ENCODE results near the gene ZNF236. TPM values are rescaled to one million over a fixed set of nuclear protein-coding genes. Genes with fewer than 3 reads are reported as not detected.
A peak's percentile ranks its signal among the peaks of the same experiment; 100 is the strongest.

ZNF236 gene
- total RNA-seq, 2 experiments from 2014 or later = 25.7 to 27.9 TPM

- Histone ChIP-seq H3K36me3 (ENCODE audit: insufficient read depth, low read length) (peaks cover 53% of the 10 kb centered on the region), H3K27ac (ENCODE audit: low read depth in 1 of 2, low read length in 2 of 2) (no peak overlapping the region), H3K9me3 (ENCODE audit: control insufficient read depth in 1 of 2, insufficient read depth in 1 of 2, low read length in 2 of 2) (no peaks in the 10 kb centered on the region), H3K4me3 (ENCODE audit: low read length) (no peak overlapping the region), H3K27me3 (ENCODE audit: control insufficient read depth in 1 of 2, insufficient read depth in 2 of 2, low read length in 2 of 2) (no peaks in the 10 kb centered on the region), H3K4me1 (ENCODE audit: insufficient read depth, low read length) (peaks cover 2% of the 10 kb centered on the region)
- Mint-ChIP-seq H3K4me3 (no peak overlapping the region), H3K9me3 (no peaks in the 10 kb centered on the region), H3K4me1 (ENCODE audit: low read depth) (peaks cover 28% of the 10 kb centered on the region), H3K27ac (no peak overlapping the region), H3K27me3 (no peaks in the 10 kb centered on the region), H3K36me3 (ENCODE audit: low read depth) (peaks cover 3% of the 10 kb centered on the region)
- no peak for TF ChIP-seq CTCF (IDR thresholded peaks at IDR 0.05)
- intact Hi-C loops (cut with DNase I, micrococcal nuclease) = no loop called here
- no peak for DNase-seq
- no peak for ATAC-seq (ENCODE audit: poor library complexity)
- ChIA-PET POLR2A (interaction anchor here (1.2 kb wide), 1 partner anchor 9 kb away, joined by 3 read pairs; no protein-coding TSS in a partner anchor), CTCF (no interaction called here)
Measured at GRCh38 chr18:76959605-76960004, 137.2 kb downstream of the ZNF236 start.

GRCh38 chr18:76960528-76961035 lies 138.2 kb downstream of the ZNF236 start:
- Mint-ChIP-seq H3K9me3 (no peaks in the 10 kb centered on the region), H3K4me1 (ENCODE audit: low read depth) (peaks cover 36% of the 10 kb centered on the region), H3K36me3 (ENCODE audit: low read depth) (no peaks in the 10 kb centered on the region), H3K27me3 (no peaks in the 10 kb centered on the region), H3K4me3 (no peak overlapping the region), H3K27ac (no peak overlapping the region)
- Histone ChIP-seq H3K4me1 (ENCODE audit: insufficient read depth, low read length) (peaks cover 2% of the 10 kb centered on the region), H3K4me3 (ENCODE audit: low read length) (no peak overlapping the region), H3K27ac (ENCODE audit: low read depth in 1 of 2, low read length in 2 of 2) (no peak overlapping the region), H3K9me3 (ENCODE audit: control insufficient read depth in 1 of 2, insufficient read depth in 1 of 2, low read length in 2 of 2) (no peaks in the 10 kb centered on the region), H3K27me3 (ENCODE audit: control insufficient read depth in 1 of 2, insufficient read depth in 2 of 2, low read length in 2 of 2) (no peaks in the 10 kb centered on the region), H3K36me3 (ENCODE audit: insufficient read depth, low read length) (peaks cover 55% of the 10 kb centered on the region)
- ChIA-PET POLR2A (no interaction called here), CTCF (no interaction called here)
- no peak for TF ChIP-seq CTCF (IDR thresholded peaks at IDR 0.05)
- ATAC-seq (ENCODE audit: poor library complexity) = no peak
- intact Hi-C loops (cut with DNase I, micrococcal nuclease) = no loop called here
- DNase-seq = no peak

GRCh38 chr18:76962851-76963250 lies 140.5 kb downstream of the ZNF236 start:
- Mint-ChIP-seq H3K36me3 (ENCODE audit: low read depth) (no peaks in the 10 kb centered on the region), H3K27me3 (no peaks in the 10 kb centered on the region), H3K4me1 (ENCODE audit: low read depth) (peaks cover 36% of the 10 kb centered on the region), H3K4me3 (no peak overlapping the region), H3K27ac (peak overlapping the region; percentile 19), H3K9me3 (no peaks in the 10 kb centered on the region)
- Histone ChIP-seq H3K36me3 (ENCODE audit: insufficient read depth, low read length) (peaks cover 41% of the 10 kb centered on the region), H3K27me3 (ENCODE audit: control insufficient read depth in 1 of 2, insufficient read depth in 2 of 2, low read length in 2 of 2) (no peaks in the 10 kb centered on the region), H3K9me3 (ENCODE audit: control insufficient read depth in 1 of 2, insufficient read depth in 1 of 2, low read length in 2 of 2) (no peaks in the 10 kb centered on the region), H3K27ac (ENCODE audit: low read depth in 1 of 2, low read length in 2 of 2) (no peak overlapping the region), H3K4me3 (ENCODE audit: low read length) (no peak overlapping the region), H3K4me1 (ENCODE audit: insufficient read depth, low read length) (no peaks in the 10 kb centered on the region)
- intact Hi-C loops (cut with DNase I, micrococcal nuclease) = no loop called here
- ChIA-PET CTCF (interaction anchor here (1.2 kb wide), 1 partner anchor 9 kb away, joined by 3 read pairs; no protein-coding TSS in a partner anchor), POLR2A (no interaction called here)
- DNase-seq = no peak
- no peak for ATAC-seq (ENCODE audit: poor library complexity)
- no peak for TF ChIP-seq CTCF (IDR thresholded peaks at IDR 0.05)
